GM12878 (cell line): ENCODE data around the gene CCDC27. TPM values are rescaled to one million over a fixed set of nuclear protein-coding genes. Genes with fewer than 3 reads are reported as not detected.

ENCODE experiments used
- ATAC-seq: fragments of 200-7000 bp; cut with Tn5 transposase; 3 replicates; pipeline ENCODE4 v1.9.1; 2020; ENCODE audit warnings: mild to moderate bottlenecking, moderate library complexity
- BruUV-seq: library from RNA; stranded (reverse); fragments of 400-500 nt; replicated peaks from 2 replicates; lab custom pipeline; 2021; lab: Mats Ljungman, UMichigan
- CTCF ChIA-PET: fragments of 300-600 bp; sonication (Branson Sonifier 250); formaldehyde crosslinking; extraction: SDS; loops from one replicate; lab custom pipeline; 2021; ENCODE audit warnings: inconsistent platforms; lab: Yijun Ruan, JAX
- POLR2A ChIA-PET: fragments of 350-600 bp; formaldehyde crosslinking; extraction: SDS; loops from one replicate; lab custom pipeline; 2021; ENCODE audit warnings: inconsistent platforms; lab: Charles Lee
- RAD21 ChIA-PET: fragments of 300-600 bp; sonication (Branson Sonifier 250); formaldehyde crosslinking; loops from one replicate; lab custom pipeline; 2023; ENCODE audit warnings: antibody characterized with exemption; ENCODE audit not compliant: unreplicated experiment; lab: Charles Lee
- SMC1A ChIA-PET: fragments of 300-600 bp; sonication (Branson Sonifier 250); formaldehyde crosslinking; loops from one replicate; lab custom pipeline; 2023; ENCODE audit not compliant: unreplicated experiment, uncharacterized antibody; lab: Charles Lee
- DNase-seq: peaks from one replicate; pipeline ENCODE4 v3.0.0-alpha.2; 2011; ENCODE audit warnings: low read depth, low spot score
- FAIRE-seq: peaks from 3 replicates; lab custom pipeline; 2011; peaks lifted over from hg19 to GRCh38; lab: Jason Lieb, UNC
- H2AFZ ChIP-seq: 2 replicates; pipeline ENCODE4 v1.6.0; 2011; ENCODE audit warnings: low read depth, low read length, control low read depth; ENCODE audit not compliant: control insufficient read depth
- H3K27ac ChIP-seq: 2 replicates; pipeline ENCODE4 v1.5.1; 2011; ENCODE audit warnings: control low read depth; ENCODE audit not compliant: control insufficient read depth, insufficient read depth
- H3K27me3 ChIP-seq, 2 experiments: replicated peaks in 1 of 2; 2 replicates each; pipeline versions ENCODE4 v1.6.0 to v1.6.1; 2011; ENCODE audit warnings: low read length in 1 of 2; ENCODE audit not compliant: control insufficient read depth in 2 of 2, insufficient read depth in 2 of 2
- H3K36me3 ChIP-seq, 2 experiments: 2 replicates each; pipeline ENCODE4 v1.5.1; 2011; ENCODE audit warnings: low read length in 1 of 2; ENCODE audit not compliant: control insufficient read depth in 2 of 2, insufficient read depth in 2 of 2
- H3K4me1 ChIP-seq: 2 replicates; pipeline ENCODE4 v1.6.1; 2011; ENCODE audit warnings: mild to moderate bottlenecking, low read length, moderate library complexity, mixed read lengths; ENCODE audit not compliant: control insufficient read depth, insufficient read depth
- H3K4me2 ChIP-seq: 2 replicates; pipeline ENCODE4 v1.6.0; 2011; ENCODE audit warnings: control low read depth; ENCODE audit not compliant: control insufficient read depth, insufficient read depth
- H3K4me3 ChIP-seq: fragments of 200-600 bp; sonication (generic); 2 replicates; pipeline ENCODE4 v1.5.1; 2016
- H3K79me2 ChIP-seq: 2 replicates; pipeline ENCODE4 v1.6.0; 2011; ENCODE audit warnings: low read length; ENCODE audit not compliant: control insufficient read depth, insufficient read depth
- H3K9ac ChIP-seq: 2 replicates; pipeline ENCODE4 v1.8.0; 2011; ENCODE audit warnings: low read length, control low read depth, mixed read lengths; ENCODE audit not compliant: control insufficient read depth, insufficient read depth
- H3K9me3 ChIP-seq: replicated peaks from 3 replicates; pipeline ENCODE4 v1.5.1; 2011; ENCODE audit warnings: mild to moderate bottlenecking, low read length; ENCODE audit not compliant: control insufficient read depth, insufficient read depth
- H4K20me1 ChIP-seq: 2 replicates; pipeline ENCODE4 v1.6.0; 2011; ENCODE audit not compliant: control insufficient read depth, insufficient read depth
- FOS ChIP-seq: IDR thresholded peaks from 3 replicates; pipeline ENCODE4 v1.6.1; 2011; ENCODE audit warnings: borderline replicate concordance; ENCODE audit not compliant: insufficient read length; ENCODE audit errors: extremely low read depth
- FOXK2 ChIP-seq: fragments of 450-650 bp; IDR thresholded peaks from 2 replicates; pipeline ENCODE4 v1.6.1; 2017; ENCODE audit warnings: mild to moderate bottlenecking, moderate library complexity
- JUNB ChIP-seq: IDR thresholded peaks from 2 replicates; pipeline ENCODE4 v1.6.1; 2016; ENCODE audit warnings: antibody characterized with exemption, mild to moderate bottlenecking
- MEF2A ChIP-seq: IDR thresholded peaks from 2 replicates; pipeline ENCODE4 v1.6.1; 2011; ENCODE audit warnings: low read depth, mild to moderate bottlenecking, low read length, moderate library complexity; ENCODE audit not compliant: insufficient read depth
- NFYA ChIP-seq: IDR thresholded peaks from 2 replicates; pipeline ENCODE4 v1.6.1; 2011; ENCODE audit warnings: low read depth, mild to moderate bottlenecking, low read length, improper control_type of control experiment, borderline replicate concordance
- RB1 ChIP-seq: fragments of 450-650 bp; formaldehyde crosslinking; IDR thresholded peaks from 2 replicates; pipeline ENCODE4 v1.6.1; 2017; ENCODE audit warnings: mild to moderate bottlenecking, borderline replicate concordance
- SIN3A ChIP-seq: IDR thresholded peaks from 2 replicates; pipeline ENCODE4 v1.6.1; 2012; ENCODE audit warnings: low read depth, low read length, improper control_type of control experiment
- SMC3 ChIP-seq: IDR thresholded peaks from 2 replicates; pipeline ENCODE4 v1.6.1; 2011; ENCODE audit warnings: low read length, improper control_type of control experiment, borderline replicate concordance
- SPI1 ChIP-seq: IDR thresholded peaks from 2 replicates; pipeline ENCODE4 v1.6.1; 2011; ENCODE audit warnings: low read depth, mild to moderate bottlenecking, low read length, moderate library complexity, borderline replicate concordance; ENCODE audit not compliant: insufficient read depth
- SREBF2 ChIP-seq: IDR thresholded peaks from 2 replicates; pipeline ENCODE4 v1.6.1; 2012; ENCODE audit warnings: mild to moderate bottlenecking, low read length
- TCF12 ChIP-seq: IDR thresholded peaks from 2 replicates; pipeline ENCODE4 v1.6.1; 2011; ENCODE audit warnings: low read depth, mild to moderate bottlenecking, low read length
- TCF3 ChIP-seq: IDR thresholded peaks from 2 replicates; pipeline ENCODE4 v1.6.1; 2012; ENCODE audit warnings: low read depth, mild to moderate bottlenecking, low read length, borderline replicate concordance; ENCODE audit not compliant: insufficient read depth
- YBX1 ChIP-seq: fragments of 450-650 bp; IDR thresholded peaks from 2 replicates; pipeline ENCODE4 v1.6.1; 2016; ENCODE audit warnings: antibody characterized with exemption
- WGBS: methylation state at CpG from one replicate; pipeline ENCODE4 v1.1.6; 2016; ENCODE audit warnings: low lambda C conversion rate; ENCODE audit not compliant: insufficient replicate concordance, insufficient coverage; ENCODE audit errors: missing lambda C conversion rate; 5-methylcytosine and 5-hydroxymethylcytosine counted together
- in situ Hi-C: fragments of 300-500 bp; cut with MboI; formaldehyde crosslinking; loops from 9 replicates; pipeline ENCODE4 v1.14.3; 2018; ENCODE audit warnings: mixed read lengths
- intact Hi-C: fragments of 100-400 bp; cut with micrococcal nuclease; formaldehyde crosslinking; loops from one replicate; pipeline ENCODE4 v1.14.2; 2022; ENCODE audit not compliant: unreplicated experiment
- polyA plus RNA-seq, 11 experiments: library from polyadenylated mRNA; depleted of rRNA in 4 of 11; unstranded in 6 of 11; stranded (reverse) in 5 of 11; fragments of >200 nt; fragmentation: Nextera tagmentation in 4 of 11; fragmentation: Illumina TruSeq in 1 of 11; extraction: Ambion mirVana in 4 of 11; extraction: Trizol in 1 of 11; gene quantifications; 1 replicate in 1 of 11; 2 replicates in 10 of 11; pipeline versions ENCODE4 v1.2.1 to v1.2.3, GENCODE V29; 2011 to 2016; ENCODE audit warnings: inconsistent platforms in 2 of 11, missing spikeins in 2 of 11, low read depth in 1 of 11
- total RNA-seq, 4 experiments: library from RNA; depleted of rRNA in 3 of 4; stranded (reverse); fragments of >200 nt in 3 of 4; fragmentation: Illumina TruSeq in 1 of 4; extraction: Trizol in 1 of 4; gene quantifications; 2 replicates each; pipeline versions ENCODE4 v1.2.1 to v1.2.3, GENCODE V29; 2013 to 2021
- TF ChIP-seq, protein P1 (sequence below): fragments of 450-650 bp; formaldehyde crosslinking; IDR thresholded peaks from 2 replicates; pipeline ENCODE4 v1.4.0; 2020; ENCODE audit warnings: mild to moderate bottlenecking, moderate library complexity
- TF ChIP-seq, protein P2 (sequence below): IDR thresholded peaks from 2 replicates; pipeline ENCODE4 v1.6.1; 2012; ENCODE audit warnings: low read depth, low read length, improper control_type of control experiment
- TF ChIP-seq, protein P3 (sequence below): fragments of 150-350 bp; IDR thresholded peaks from 2 replicates; pipeline ENCODE4 v1.6.1; 2014; ENCODE audit warnings: mild to moderate bottlenecking, low read depth, low read length

Gene CCDC27
- total and polyA plus RNA-seq, 10 of the 15 experiments (the other 5 are each of a cell fraction or from before 2014, with no cell fraction given) = 0.05 TPM; not detected in 9

DNA sequence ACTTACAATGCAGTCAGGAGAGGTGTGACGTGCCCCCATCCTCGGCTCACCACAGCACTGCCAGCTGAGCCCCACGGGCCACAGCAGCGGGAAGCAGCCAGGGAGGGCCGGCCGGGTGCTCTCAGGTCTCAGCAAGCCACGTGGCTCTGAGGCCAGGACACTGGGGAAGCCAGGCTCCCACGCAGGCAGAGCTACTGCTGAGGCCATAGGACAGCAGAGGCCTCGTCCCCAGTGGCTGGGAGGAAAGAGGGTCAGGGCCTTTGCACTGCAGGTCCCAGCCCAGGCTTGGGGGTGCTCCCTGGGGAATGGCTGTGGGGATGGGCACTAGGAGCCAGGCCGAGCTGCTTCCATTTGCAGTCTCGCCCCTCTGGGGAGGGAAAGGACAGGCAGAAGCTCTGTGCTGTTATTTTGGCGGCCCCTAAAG is 38.3 kb downstream of the CCDC27 start (continued):
- TF ChIP-seq, protein P1, sequence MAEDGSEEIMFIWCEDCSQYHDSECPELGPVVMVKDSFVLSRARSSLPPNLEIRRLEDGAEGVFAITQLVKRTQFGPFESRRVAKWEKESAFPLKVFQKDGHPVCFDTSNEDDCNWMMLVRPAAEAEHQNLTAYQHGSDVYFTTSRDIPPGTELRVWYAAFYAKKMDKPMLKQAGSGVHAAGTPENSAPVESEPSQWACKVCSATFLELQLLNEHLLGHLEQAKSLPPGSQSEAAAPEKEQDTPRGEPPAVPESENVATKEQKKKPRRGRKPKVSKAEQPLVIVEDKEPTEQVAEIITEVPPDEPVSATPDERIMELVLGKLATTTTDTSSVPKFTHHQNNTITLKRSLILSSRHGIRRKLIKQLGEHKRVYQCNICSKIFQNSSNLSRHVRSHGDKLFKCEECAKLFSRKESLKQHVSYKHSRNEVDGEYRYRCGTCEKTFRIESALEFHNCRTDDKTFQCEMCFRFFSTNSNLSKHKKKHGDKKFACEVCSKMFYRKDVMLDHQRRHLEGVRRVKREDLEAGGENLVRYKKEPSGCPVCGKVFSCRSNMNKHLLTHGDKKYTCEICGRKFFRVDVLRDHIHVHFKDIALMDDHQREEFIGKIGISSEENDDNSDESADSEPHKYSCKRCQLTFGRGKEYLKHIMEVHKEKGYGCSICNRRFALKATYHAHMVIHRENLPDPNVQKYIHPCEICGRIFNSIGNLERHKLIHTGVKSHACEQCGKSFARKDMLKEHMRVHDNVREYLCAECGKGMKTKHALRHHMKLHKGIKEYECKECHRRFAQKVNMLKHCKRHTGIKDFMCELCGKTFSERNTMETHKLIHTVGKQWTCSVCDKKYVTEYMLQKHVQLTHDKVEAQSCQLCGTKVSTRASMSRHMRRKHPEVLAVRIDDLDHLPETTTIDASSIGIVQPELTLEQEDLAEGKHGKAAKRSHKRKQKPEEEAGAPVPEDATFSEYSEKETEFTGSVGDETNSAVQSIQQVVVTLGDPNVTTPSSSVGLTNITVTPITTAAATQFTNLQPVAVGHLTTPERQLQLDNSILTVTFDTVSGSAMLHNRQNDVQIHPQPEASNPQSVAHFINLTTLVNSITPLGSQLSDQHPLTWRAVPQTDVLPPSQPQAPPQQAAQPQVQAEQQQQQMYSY (CRISPR knock-in tag) = no peak
- TF ChIP-seq NFYA (no peak), TCF12 (no peak)

DNA sequence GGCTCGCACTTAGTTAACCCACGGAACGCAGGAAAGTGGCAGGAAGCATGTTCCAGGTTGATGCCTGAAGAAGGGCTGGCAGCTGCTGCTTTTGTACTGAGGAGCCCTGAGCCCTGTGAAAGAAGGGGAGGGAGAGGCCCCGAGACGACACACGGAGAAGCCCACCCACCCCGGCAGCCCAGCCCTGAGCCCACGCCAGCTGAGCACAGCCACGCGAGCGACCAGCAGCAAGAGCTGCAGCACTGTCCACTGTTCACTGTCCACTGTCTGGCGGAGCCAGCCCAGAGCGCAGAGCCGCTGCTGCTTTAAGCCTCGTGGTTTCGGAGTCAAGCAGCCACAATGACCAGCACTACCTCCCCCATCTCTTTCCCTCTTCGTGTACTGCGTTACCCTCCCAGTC is 38.7 kb downstream of the CCDC27 start:
- no peak for TF ChIP-seq SPI1
- no peak for TF ChIP-seq JUNB
- no peak for TF ChIP-seq TCF3
- TF ChIP-seq, protein P2, sequence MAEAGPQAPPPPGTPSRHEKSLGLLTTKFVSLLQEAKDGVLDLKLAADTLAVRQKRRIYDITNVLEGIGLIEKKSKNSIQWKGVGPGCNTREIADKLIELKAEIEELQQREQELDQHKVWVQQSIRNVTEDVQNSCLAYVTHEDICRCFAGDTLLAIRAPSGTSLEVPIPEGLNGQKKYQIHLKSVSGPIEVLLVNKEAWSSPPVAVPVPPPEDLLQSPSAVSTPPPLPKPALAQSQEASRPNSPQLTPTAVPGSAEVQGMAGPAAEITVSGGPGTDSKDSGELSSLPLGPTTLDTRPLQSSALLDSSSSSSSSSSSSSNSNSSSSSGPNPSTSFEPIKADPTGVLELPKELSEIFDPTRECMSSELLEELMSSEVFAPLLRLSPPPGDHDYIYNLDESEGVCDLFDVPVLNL = no peak
- TF ChIP-seq FOS = no peak
- no peak for TF ChIP-seq SIN3A
- no peak for TF ChIP-seq FOXK2
- TF ChIP-seq YBX1 = no peak
- TF ChIP-seq RB1 = no peak
- TF ChIP-seq SREBF2 = no peak
- TF ChIP-seq, protein P3, sequence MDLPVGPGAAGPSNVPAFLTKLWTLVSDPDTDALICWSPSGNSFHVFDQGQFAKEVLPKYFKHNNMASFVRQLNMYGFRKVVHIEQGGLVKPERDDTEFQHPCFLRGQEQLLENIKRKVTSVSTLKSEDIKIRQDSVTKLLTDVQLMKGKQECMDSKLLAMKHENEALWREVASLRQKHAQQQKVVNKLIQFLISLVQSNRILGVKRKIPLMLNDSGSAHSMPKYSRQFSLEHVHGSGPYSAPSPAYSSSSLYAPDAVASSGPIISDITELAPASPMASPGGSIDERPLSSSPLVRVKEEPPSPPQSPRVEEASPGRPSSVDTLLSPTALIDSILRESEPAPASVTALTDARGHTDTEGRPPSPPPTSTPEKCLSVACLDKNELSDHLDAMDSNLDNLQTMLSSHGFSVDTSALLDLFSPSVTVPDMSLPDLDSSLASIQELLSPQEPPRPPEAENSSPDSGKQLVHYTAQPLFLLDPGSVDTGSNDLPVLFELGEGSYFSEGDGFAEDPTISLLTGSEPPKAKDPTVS = no peak
- no peak for TF ChIP-seq MEF2A
- no peak for TF ChIP-seq SMC3
- SMC1A ChIA-PET = no interaction called here
- no TSS peak for BruUV-seq
- H3K79me2 ChIP-seq = peaks cover 35% of the 10 kb centered on the region
- H2AFZ ChIP-seq = no peak overlapping the region
- H3K9ac ChIP-seq = no peak overlapping the region
- POLR2A ChIA-PET = no interaction called here
- no peak overlapping the region for H3K4me2 ChIP-seq
- intact Hi-C loops (no loop called here), in situ Hi-C loops (no loop called here)
- RAD21 ChIA-PET = no interaction called here
- no peaks in the 10 kb centered on the region for H3K9me3 ChIP-seq
- H3K4me3 ChIP-seq = no peak overlapping the region
- H3K27ac ChIP-seq = no peak overlapping the region
- H3K4me1 ChIP-seq = peaks cover 28% of the 10 kb centered on the region
- FAIRE-seq = no peak
- H3K27me3 ChIP-seq = no peaks in the 10 kb centered on the region
- peaks cover 5% of the 10 kb centered on the region; the same call in 1 of the 2 replicates for H4K20me1 ChIP-seq
- DNase-seq = no peak
- CTCF ChIA-PET = no interaction called here
- over 99% methylated on average over 15 of the region's 18 CpGs for WGBS
- no peak for ATAC-seq
- peaks cover 6 to 17% of the 10 kb centered on the region in 2 experiments for H3K36me3 ChIP-seq
